Kidney epithelial cell (primary cell): ENCODE data around the gene TRIM8. TPM values are rescaled to one million over a fixed set of nuclear protein-coding genes. Genes with fewer than 3 reads are reported as not detected.

Experiments
- DNase-seq: peaks from one replicate; pipeline ENCODE4 v3.0.0-alpha.2; 2010; ENCODE audit warnings: low read depth
- H3K27me3 ChIP-seq: 2 replicates; pipeline ENCODE4 v1.6.0; 2011; ENCODE audit warnings: low read length; ENCODE audit not compliant: control insufficient read depth, insufficient read depth
- H3K36me3 ChIP-seq: 2 replicates; pipeline ENCODE4 v1.5.1; 2011; ENCODE audit warnings: low read length; ENCODE audit not compliant: control insufficient read depth, insufficient read depth
- H3K4me3 ChIP-seq: 2 replicates; pipeline ENCODE4 v1.5.1; 2011; ENCODE audit warnings: low read depth, mild to moderate bottlenecking, control low read depth, low read length
- CTCF ChIP-seq: IDR thresholded peaks from 2 replicates; pipeline ENCODE4 v1.5.1; 2011; ENCODE audit warnings: mild to moderate bottlenecking, moderate library complexity, low read length, control low read depth, inconsistent platforms; ENCODE audit not compliant: insufficient read depth, poor library complexity, severe bottlenecking
- total RNA-seq: library from RNA; depleted of rRNA; stranded (reverse); fragments of >200 nt; gene quantifications from 2 replicates; pipeline ENCODE4 v1.2.3, GENCODE V29; 2015

TRIM8 gene
- 393 and 426 TPM in 2 replicates for total RNA-seq

GRCh38 chr10:102644066-102644645 lies at the start of gene TRIM8:
TRIM8 (plus strand) TSS chr10:102644479; CDS start chr10:102644618, 139 bp downstream.
- H3K27me3 ChIP-seq: no peaks in the 10 kb centered on the region
- no peak for DNase-seq
- no peak for TF ChIP-seq CTCF
- peak within 1 kb of the TSS; percentile 79 for H3K4me3 ChIP-seq
- no peaks in the 10 kb centered on the region for H3K36me3 ChIP-seq

- no peak for DNase-seq
- H3K4me3 ChIP-seq: no peak overlapping the region
- H3K36me3 ChIP-seq: no peaks in the 10 kb centered on the region
- TF ChIP-seq CTCF: no peak
- H3K27me3 ChIP-seq: no peaks in the 10 kb centered on the region
Observed at GRCh38 chr10:102595293-102595692, 49.0 kb upstream of the TRIM8 start.

GRCh38 chr10:102595897-102596296 lies 48.4 kb upstream of the TRIM8 start:
- no peak for TF ChIP-seq CTCF
- no peaks in the 10 kb centered on the region for H3K36me3 ChIP-seq
- DNase-seq: no peak
- H3K27me3 ChIP-seq: no peaks in the 10 kb centered on the region
- no peak overlapping the region for H3K4me3 ChIP-seq

- H3K36me3 ChIP-seq: no peaks in the 10 kb centered on the region
- no peaks in the 10 kb centered on the region for H3K27me3 ChIP-seq
- no peak overlapping the region for H3K4me3 ChIP-seq
- peak; percentile 88 for TF ChIP-seq CTCF
- DNase-seq: no peak
Observed at GRCh38 chr10:102596506-102596971, 47.7 kb upstream of the TRIM8 start.

- no peak for DNase-seq
- Histone ChIP-seq H3K4me3 (no peak overlapping the region), H3K27me3 (no peaks in the 10 kb centered on the region), H3K36me3 (no peaks in the 10 kb centered on the region)
- no peak for TF ChIP-seq CTCF
Observed at GRCh38 chr10:102597131-102597991, 46.9 kb upstream of the TRIM8 start.

GRCh38 chr10:102598243-102598642 lies 46.0 kb upstream of the TRIM8 start:
- no peak for TF ChIP-seq CTCF

More at GRCh38 chr10:102598243-102598642, 46.0 kb upstream of the TRIM8 start:
- Histone ChIP-seq H3K36me3 (no peaks in the 10 kb centered on the region), H3K27me3 (no peaks in the 10 kb centered on the region), H3K4me3 (no peak overlapping the region)
- DNase-seq: no peak
